ENCODE data around the gene SND1.
A peak's percentile ranks its signal among the peaks of the same experiment; 100 is the strongest.

SND1 gene

GRCh38 chr7:128063088-128063487 lies 411.1 kb downstream of the SND1 start:
- DNase-seq, result no peak

DNA sequence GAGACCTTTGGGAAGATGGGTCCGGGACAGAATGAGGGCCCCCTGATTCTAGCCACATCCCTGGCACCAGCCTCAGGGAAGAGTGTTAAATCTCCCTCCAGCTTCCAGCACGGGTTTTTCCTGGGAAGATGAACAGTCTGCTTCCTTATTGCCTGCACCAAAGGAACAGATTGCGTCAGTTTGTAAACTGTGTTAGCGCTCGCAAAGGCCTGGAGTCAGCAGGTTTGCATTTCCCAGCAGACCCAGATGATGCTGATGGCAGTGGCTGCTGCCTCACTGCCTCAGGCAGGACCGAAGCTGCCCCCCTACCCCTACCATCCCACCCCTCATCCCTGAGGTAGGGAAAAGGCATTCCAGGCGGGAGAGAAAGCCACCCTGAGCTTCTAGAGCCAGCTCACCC lies 413.9 kb downstream of the SND1 start:
- no peak for DNase-seq

DNA sequence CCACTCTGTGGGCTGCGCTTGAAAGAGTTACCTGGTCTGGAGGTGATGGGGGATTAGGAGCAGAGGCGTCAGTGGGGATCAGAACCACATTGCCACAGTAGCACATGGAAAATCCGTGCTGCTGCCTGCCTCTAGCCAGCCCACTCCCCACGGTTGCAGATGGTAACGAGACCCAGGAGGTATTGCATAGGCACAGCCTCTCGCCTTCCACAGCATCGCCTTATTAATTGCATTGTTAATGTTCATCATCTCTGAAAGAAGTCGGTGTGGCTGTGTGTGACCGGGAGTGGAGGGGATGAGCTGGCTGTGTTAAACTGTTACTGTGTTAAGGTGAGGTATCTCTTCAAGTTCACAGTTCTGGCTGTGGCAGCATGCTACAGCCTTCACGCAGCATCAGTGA lies 414.4 kb downstream of the SND1 start:
- no peak for DNase-seq

GRCh38 chr7:128066858-128067257 lies 414.9 kb downstream of the SND1 start:
- DNase-seq, result no peak

DNA sequence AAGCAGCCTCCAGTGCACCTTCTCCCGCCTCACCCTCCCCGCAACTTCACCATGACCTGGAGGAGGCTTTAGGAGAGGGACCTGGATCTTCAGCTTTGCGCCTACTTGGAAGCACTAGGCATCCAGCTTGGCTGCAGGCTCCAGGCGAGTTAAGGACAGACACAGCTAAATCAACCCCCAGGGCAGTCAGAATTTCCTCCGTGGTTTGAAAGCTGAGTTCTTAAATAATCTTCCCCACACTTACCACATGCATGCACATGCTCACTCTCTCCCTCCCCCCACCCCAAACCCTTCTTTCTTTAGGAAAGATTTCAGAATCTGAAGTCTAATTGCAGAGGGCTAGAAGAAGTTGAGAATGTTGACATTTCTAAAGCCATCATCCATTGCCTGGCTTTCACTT lies 416.0 kb downstream of the SND1 start:
- no peak for DNase-seq

DNA sequence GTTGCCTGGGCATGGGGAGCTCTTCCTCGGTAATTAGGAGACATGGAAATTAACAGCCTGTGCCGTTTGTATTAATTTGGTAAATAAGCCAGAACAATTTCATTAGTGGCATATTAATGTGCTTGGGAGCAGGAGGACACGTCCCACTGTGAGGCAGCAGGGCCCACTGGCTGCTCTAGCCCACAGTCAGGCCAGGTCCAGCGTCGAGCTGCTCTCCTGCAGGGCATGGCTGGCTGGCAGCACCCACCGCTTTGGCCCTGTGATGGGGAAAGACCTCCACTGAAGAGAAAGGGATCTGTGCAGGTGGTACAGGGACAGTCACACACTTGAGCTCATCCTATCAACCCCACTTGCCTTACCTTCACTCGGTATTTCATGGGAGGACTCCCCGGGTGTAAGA lies 416.8 kb downstream of the SND1 start:
- DNase-seq, result no peak

- DNase-seq, result no peak
These were observed 417.7 kb downstream of the SND1 start for GRCh38 chr7:128069373-128070364.

DNA sequence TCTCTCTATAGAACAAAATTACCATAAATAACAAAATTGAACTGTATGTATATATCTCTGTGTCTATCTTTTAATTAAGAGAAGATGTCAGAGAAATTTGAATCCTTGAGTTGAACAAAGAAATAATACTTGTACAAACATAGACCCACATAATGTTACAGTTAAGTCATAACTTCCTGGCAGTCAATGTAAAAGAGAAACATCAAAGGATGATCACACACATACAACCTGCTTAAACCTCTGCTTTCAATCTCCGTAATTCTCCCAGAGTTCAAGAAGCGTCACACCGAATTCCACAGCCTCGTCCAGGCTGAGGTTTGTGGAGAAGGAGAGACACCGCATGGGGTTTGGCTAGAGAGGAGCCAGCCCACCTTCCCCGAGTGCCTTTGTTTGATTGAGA lies 419.4 kb downstream of the SND1 start:
- DNase-seq, result no peak

DNA sequence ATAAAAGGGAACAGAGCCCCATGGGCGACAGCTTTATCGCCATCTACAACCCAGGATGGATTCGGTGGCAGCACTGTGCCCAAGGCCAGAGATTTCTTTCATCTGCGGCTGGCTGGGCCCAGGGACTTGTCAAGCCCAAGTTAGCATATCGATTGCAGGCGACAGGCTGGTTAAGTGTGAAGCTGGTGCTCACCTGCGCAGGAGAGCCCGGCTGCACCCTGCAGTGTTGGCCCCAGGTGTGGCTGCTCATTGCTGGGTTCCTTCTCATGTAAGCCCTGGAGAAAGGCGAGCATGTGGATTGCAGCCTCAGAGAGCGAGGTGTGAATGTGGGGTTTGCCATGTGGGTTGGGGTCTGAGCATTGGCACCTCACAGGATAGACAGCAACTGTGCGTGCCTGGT lies 419.8 kb downstream of the SND1 start:
- DNase-seq, result no peak

DNA sequence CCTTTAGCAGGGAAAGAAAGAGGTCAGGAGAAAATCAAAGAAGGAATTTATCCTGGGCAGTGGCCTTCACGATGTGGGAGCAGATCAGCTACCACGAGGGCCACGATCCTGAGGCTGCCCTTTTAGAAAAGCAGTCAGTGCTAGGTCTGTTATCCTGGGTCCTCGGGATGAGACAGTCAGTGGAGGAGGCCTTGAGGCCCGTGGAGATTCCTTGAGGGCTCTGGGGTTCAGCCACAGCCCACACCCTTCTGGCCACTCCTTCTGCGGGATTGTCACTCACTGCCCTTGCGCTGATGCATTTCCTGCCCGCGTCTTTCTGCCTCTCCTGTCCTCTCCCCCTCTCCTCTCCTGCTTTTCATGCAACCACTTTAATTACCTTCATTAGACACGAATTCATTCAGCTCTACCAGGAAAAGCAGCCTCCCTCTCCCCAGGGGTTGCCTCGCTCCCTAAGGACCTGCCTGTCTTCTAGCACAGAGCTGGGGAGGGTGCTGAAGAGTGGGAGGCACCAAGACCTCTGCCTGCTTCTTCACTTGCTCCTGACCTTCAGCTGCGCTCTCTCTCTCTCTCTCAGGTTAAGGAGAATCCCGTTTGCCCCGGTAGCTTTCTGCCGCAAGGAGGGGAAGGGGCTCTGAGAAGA lies 421.8 kb downstream of the SND1 start:
- no peak for DNase-seq

GRCh38 chr7:128074336-128074735 lies 422.3 kb downstream of the SND1 start:
- DNase-seq, result no peak

GRCh38 chr7:128074736-128075135 lies 422.7 kb downstream of the SND1 start:
- DNase-seq, result no peak

DNA sequence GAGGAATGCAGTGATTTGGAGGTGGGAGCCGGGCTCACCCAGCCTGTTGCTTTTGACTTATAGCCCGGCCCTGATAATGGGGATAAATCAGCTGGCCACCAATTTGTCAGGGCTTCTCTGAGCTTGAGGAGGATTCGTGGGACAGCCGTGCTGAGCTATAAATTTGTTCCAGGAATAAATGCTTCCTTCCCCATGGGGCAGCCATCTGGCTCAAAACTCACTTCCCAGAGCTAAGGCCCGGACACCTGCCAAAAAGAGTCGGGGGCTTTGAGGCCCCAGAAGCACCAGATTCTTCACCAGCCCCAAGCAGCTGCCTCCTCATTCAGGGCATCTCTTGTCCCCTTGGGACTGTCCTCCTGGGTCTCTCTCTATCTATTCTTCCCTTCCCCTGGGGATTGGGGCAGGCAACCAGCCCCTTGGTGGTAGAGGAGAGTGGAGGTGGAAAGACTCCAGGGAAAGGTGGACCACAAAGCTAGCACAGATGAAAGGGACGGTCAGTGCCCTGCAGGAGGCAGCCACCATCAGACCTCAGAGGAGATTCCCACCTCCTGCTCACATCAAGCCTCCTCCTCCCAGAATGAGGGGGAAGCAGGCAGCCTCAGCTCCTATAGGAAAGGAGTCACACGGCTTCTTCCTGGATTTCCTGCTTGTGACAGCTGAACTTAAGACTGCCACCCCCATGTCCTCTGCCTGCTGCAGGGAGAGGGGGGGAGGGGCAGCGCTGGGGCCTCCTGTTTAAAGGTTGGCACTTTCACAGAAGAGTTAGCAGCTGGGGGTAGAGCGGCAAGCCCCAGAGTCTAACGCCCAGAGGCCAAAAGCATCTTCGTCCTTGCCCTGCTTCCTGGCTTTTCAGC lies 423.5 kb downstream of the SND1 start:
- no peak for DNase-seq

DNA sequence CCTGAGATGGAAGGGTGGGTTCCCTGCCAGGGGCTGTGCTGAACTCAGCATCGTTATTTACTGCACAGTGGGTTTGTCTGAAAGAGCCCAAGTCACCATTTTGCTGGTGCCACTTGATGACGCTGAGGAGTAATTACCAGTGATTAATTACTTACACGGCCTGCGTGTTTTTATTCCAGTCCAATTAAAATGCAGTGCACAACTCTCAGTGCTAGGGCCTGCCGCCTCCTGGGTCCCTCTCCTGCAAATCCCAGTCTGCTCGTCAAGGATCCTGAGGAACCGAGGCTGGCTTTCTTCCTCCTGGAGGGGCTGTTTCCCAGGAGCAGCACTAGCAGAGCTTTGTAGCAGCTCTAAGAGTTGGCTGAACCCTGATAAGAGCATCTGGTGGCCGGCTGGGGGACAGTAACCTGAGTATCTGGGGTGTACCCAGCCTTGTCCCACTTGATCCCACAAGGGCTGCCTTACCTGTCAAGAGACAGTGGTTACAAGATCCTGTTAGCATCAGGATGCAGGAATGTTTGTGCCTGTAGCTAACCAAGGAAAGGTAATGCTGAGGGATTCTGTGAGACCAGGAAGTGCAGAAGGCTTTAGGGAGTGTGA lies 424.3 kb downstream of the SND1 start:
- no peak for DNase-seq

DNA sequence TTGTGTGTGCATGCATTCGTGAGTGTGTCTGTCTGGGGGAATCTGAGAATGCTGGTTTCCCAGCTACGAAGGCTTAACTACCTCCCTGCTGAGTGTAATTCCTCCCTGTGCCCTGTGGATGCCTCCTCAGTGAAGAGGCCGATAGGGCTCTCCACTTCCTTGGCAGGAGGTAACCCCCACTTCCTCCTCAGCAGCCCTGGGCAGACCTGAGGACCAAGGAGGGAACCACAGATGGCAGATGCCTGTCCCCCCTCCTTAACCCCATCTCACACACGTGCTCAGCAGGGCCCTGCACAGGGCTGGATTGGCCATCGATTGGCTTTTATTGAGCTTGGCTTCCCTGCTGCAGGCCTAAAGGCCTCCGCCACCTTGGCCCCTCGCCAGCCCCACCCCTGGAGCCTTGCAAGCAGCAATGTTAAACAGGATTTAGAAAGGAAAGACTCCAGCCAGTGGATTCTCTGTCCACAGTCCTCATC lies 424.8 kb downstream of the SND1 start:
- DNase-seq, result peak; percentile 24

DNA sequence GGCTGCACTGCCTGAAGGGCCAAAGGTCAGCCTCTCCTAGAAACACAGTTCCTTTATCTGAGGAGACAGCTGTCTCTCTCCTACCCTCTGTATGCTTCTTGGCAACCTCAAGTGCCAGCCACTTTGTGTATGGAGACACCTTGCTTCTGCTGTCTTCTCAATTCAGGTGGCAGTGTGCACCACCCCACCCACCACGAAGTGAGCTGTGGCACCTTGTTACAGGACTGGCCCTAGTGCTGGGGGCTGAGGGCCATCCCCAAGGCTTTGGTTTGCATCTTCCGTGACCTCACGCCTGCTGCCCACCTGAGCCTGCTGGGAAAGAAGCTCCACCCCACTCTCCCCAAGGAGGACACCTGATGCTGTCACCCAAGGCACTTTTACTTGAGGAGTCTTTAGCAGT lies 426.3 kb downstream of the SND1 start:
- no peak for DNase-seq

- DNase-seq, result no peak
These were observed 428.2 kb downstream of the SND1 start for GRCh38 chr7:128080169-128080568.

- DNase-seq, result no peak
These were observed 429.4 kb downstream of the SND1 start for GRCh38 chr7:128081351-128081750.

DNA sequence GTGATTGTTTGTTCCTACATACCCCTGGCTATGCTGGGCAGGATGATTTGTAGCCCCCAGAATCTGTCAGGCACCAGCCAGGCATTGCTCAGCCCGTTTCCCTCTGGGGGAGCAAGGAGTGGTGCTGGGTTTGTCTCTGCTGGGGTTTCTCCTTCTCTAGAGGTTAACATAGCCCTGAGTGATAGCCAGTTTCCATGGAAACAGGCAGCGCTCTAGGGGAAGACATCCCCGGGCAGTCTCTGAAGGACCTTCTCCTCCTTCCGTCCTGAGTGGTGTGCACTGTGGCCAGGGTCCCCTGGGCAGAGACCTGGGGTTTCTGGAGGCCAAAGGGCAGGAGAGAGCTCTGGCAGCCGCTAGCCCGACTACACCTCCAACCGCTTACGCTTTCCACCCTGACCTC lies 429.8 kb downstream of the SND1 start:
- no peak for DNase-seq

DNA sequence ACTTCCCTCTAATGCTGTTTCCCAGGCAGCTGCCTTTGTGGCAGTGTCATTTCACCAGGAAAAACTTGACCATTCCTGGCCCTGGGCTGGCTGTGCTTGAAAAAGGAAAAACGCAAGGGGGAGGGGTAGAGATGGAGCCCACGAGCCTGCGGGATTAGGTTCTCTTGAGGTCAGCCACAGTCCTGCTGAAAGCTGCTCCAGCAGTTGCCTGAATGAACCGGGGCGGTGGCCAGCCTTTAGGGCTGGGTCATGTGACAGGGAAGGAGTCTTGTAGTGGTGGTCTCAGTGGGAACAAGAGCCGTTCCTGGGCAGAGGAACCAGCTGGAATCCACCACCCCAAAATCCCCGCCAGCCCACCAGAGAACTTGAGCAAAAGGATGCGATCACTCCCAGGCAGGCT lies 430.4 kb downstream of the SND1 start:
- DNase-seq, result no peak

GRCh38 chr7:128084896-128085608 lies 433.1 kb downstream of the SND1 start:
- DNase-seq, result no peak

- no peak for DNase-seq
These were observed 438.5 kb downstream of the SND1 start for GRCh38 chr7:128090492-128090891.
